H1 (cell line): ENCODE data around the gene ENDOD1. TPM values are rescaled to one million over a fixed set of nuclear protein-coding genes. Genes with fewer than 3 reads are reported as not detected.

Experiments
- CTCF ChIA-PET: fragments of 300-600 bp; sonication (Branson Sonifier 250); formaldehyde crosslinking; loops from one replicate; lab custom pipeline; 2021; ENCODE audit not compliant: partially characterized antibody; lab: Charles Lee
- POLR2A ChIA-PET: fragments of 300-600 bp; sonication (Branson Sonifier 250); formaldehyde crosslinking; loops from one replicate; lab custom pipeline; 2021; ENCODE audit warnings: inconsistent platforms; ENCODE audit not compliant: partially characterized antibody; lab: Charles Lee
- DNase-seq, 2 experiments: peaks; one replicate each; pipeline versions ENCODE4 v3.0.0 to v3.0.0-alpha.2; 2010 to 2022; ENCODE audit warnings: low spot score in 2 of 2, low read depth in 1 of 2, mixed read lengths in 1 of 2
- FAIRE-seq: peaks from 2 replicates; lab custom pipeline; 2011; peaks lifted over from hg19 to GRCh38; lab: Jason Lieb, UNC
- H2AFZ ChIP-seq: 2 replicates; pipeline ENCODE4 v1.8.1; 2012; ENCODE audit warnings: low read length, inconsistent platforms
- H2AK5ac ChIP-seq: 2 replicates; pipeline ENCODE4 v1.6.1; 2013; ENCODE audit warnings: low read depth, low read length
- H2BK120ac ChIP-seq: replicated peaks from 2 replicates; pipeline ENCODE3; 2013; ENCODE audit warnings: low read depth, low read length, inconsistent platforms
- H2BK12ac ChIP-seq: 2 replicates; pipeline ENCODE4 v1.6.1; 2013; ENCODE audit warnings: low read depth, low read length
- H2BK15ac ChIP-seq: 2 replicates; pipeline ENCODE4 v1.6.1; 2013; ENCODE audit warnings: low read length
- H2BK20ac ChIP-seq: 2 replicates; pipeline ENCODE4 v1.6.1; 2013; ENCODE audit warnings: low read length
- H2BK5ac ChIP-seq: 2 replicates; pipeline ENCODE4 v1.6.1; 2013; ENCODE audit warnings: low read depth, low read length
- H3K14ac ChIP-seq: 2 replicates; pipeline ENCODE4 v1.6.1; 2013; ENCODE audit warnings: inconsistent platforms; ENCODE audit not compliant: insufficient read length
- H3K18ac ChIP-seq: 2 replicates; pipeline ENCODE4 v1.6.1; 2013; ENCODE audit warnings: low read length; ENCODE audit errors: extremely low read depth
- H3K23ac ChIP-seq: 2 replicates; pipeline ENCODE4 v1.6.1; 2013; ENCODE audit warnings: inconsistent platforms; ENCODE audit not compliant: insufficient read length
- H3K23me2 ChIP-seq: 2 replicates; pipeline ENCODE4 v1.6.1; 2013; ENCODE audit warnings: low read depth, low read length
- H3K27ac ChIP-seq: 2 replicates; pipeline ENCODE4 v1.6.1; 2011; ENCODE audit warnings: low read depth, low read length, inconsistent platforms
- H3K27me3 ChIP-seq, 4 experiments: replicated peaks in 1 of 4; 1 replicate in 1 of 4; 2 replicates in 3 of 4; pipeline versions ENCODE4 v1.6.1 to v1.8.1; 2011 to 2013; ENCODE audit warnings: low read length in 3 of 4, mild to moderate bottlenecking in 3 of 4, inconsistent platforms in 2 of 4, mixed read lengths in 2 of 4, moderate library complexity in 1 of 4; ENCODE audit not compliant: control insufficient read depth in 3 of 4, insufficient read depth in 3 of 4; ENCODE audit errors: extremely low read depth in 1 of 4
- H3K36me3 ChIP-seq, 4 experiments: 2 replicates each; pipeline versions ENCODE4 v1.6.1 to v1.8.1; 2011 to 2013; ENCODE audit warnings: mild to moderate bottlenecking in 4 of 4, low read length in 3 of 4, moderate library complexity in 2 of 4, control low read depth in 1 of 4, inconsistent platforms in 1 of 4; ENCODE audit not compliant: insufficient read depth in 4 of 4, control insufficient read depth in 2 of 4
- H3K4ac ChIP-seq: replicated peaks from 2 replicates; pipeline ENCODE3; 2013; ENCODE audit warnings: low read length, low read depth, mixed read lengths, inconsistent platforms; ENCODE audit not compliant: insufficient read length
- H3K4me1 ChIP-seq, 4 experiments: replicated peaks in 1 of 4; 1 replicate in 1 of 4; 2 replicates in 3 of 4; pipeline versions ENCODE4 v1.6.1 to v1.8.1; 2011 to 2013; ENCODE audit warnings: low read length in 3 of 4, inconsistent platforms in 2 of 4, mixed read lengths in 1 of 4; ENCODE audit not compliant: insufficient read depth in 4 of 4, control insufficient read depth in 3 of 4
- H3K4me2 ChIP-seq, 2 experiments: 2 replicates each; pipeline versions ENCODE4 v1.6.1 to v1.8.1; 2011 to 2013; ENCODE audit warnings: low read depth in 2 of 2, low read length in 2 of 2, control low read depth in 1 of 2, inconsistent platforms in 1 of 2, mild to moderate bottlenecking in 1 of 2; ENCODE audit not compliant: insufficient read depth in 1 of 2
- H3K4me3 ChIP-seq, 4 experiments: fragments of 200-600, 300-600 bp in 1 of 4; sonication (generic), shearing (Covaris generic), sonication (Bioruptor Twin) in 1 of 4; 2 replicates each; pipeline versions ENCODE4 v1.5.1 to v1.8.1; 2011 to 2016; ENCODE audit warnings: low read length in 4 of 4, low read depth in 3 of 4, control low read depth in 2 of 4, inconsistent platforms in 2 of 4, mild to moderate bottlenecking in 2 of 4, mixed read lengths in 1 of 4, moderate library complexity in 1 of 4; ENCODE audit not compliant: insufficient read depth in 2 of 4; ENCODE audit errors: extremely low read depth in 1 of 4
- H3K56ac ChIP-seq: replicated peaks from 2 replicates; pipeline ENCODE3; 2013; ENCODE audit warnings: low read depth, mild to moderate bottlenecking, mixed read lengths, low read length, inconsistent platforms; ENCODE audit not compliant: insufficient read length
- H3K79me1 ChIP-seq: 2 replicates; pipeline ENCODE4 v1.6.1; 2013; ENCODE audit warnings: low read depth, low read length, control low read depth
- H3K79me2 ChIP-seq, 2 experiments: 2 replicates each; pipeline versions ENCODE4 v1.6.1 to v1.8.1; 2012 to 2013; ENCODE audit warnings: low read length in 2 of 2, mild to moderate bottlenecking in 2 of 2, inconsistent platforms in 1 of 2; ENCODE audit not compliant: insufficient read depth in 2 of 2, control insufficient read depth in 1 of 2
- H3K9ac ChIP-seq, 4 experiments: replicated peaks in 1 of 4; 1 replicate in 1 of 4; 2 replicates in 3 of 4; pipeline versions ENCODE4 v1.6.1 to v1.8.1; 2011 to 2013; ENCODE audit warnings: low read depth in 3 of 4, low read length in 3 of 4, control low read depth in 2 of 4, mild to moderate bottlenecking in 2 of 4, moderate library complexity in 2 of 4, inconsistent platforms in 1 of 4; ENCODE audit errors: extremely low read depth in 1 of 4
- H3K9me3 ChIP-seq, 2 experiments: 2 replicates each; pipeline versions ENCODE4 v1.6.1 to v1.8.1; 2012 to 2013; ENCODE audit warnings: mild to moderate bottlenecking in 2 of 2, moderate library complexity in 2 of 2, control low read depth in 1 of 2, inconsistent platforms in 1 of 2, low read depth in 1 of 2, low read length in 1 of 2, mixed read lengths in 1 of 2; ENCODE audit not compliant: insufficient read depth in 2 of 2
- H4K20me1 ChIP-seq, 2 experiments: replicated peaks in 1 of 2; 2 replicates each; pipeline versions ENCODE3 to v1.8.1; 2011 to 2013; ENCODE audit warnings: inconsistent platforms in 2 of 2, low read length in 2 of 2, mild to moderate bottlenecking in 1 of 2; ENCODE audit not compliant: insufficient read depth in 2 of 2, control insufficient read depth in 1 of 2
- H4K5ac ChIP-seq: 2 replicates; pipeline ENCODE4 v1.6.1; 2013; ENCODE audit warnings: low read length, low read depth, mixed read lengths, inconsistent platforms; ENCODE audit not compliant: insufficient read length
- H4K8ac ChIP-seq: 2 replicates; pipeline ENCODE4 v1.8.0; 2013; ENCODE audit warnings: mild to moderate bottlenecking, moderate library complexity, low read length, inconsistent platforms; ENCODE audit not compliant: insufficient read depth; ENCODE audit errors: extremely low read depth
- H4K91ac ChIP-seq: replicated peaks from 2 replicates; pipeline ENCODE3; 2013; ENCODE audit warnings: low read length, mixed read lengths, inconsistent platforms; ENCODE audit not compliant: insufficient read length
- ATF3 ChIP-seq: IDR thresholded peaks from 2 replicates; pipeline ENCODE4 v1.6.1; 2011; ENCODE audit warnings: low read depth, mild to moderate bottlenecking, low read length; ENCODE audit not compliant: insufficient read depth
- CREB1 ChIP-seq: IDR thresholded peaks from 2 replicates; pipeline ENCODE4 v1.6.1; 2012; ENCODE audit warnings: inconsistent platforms
- FOSL1 ChIP-seq: IDR thresholded peaks from 2 replicates; pipeline ENCODE4 v1.6.1; 2011; ENCODE audit warnings: mild to moderate bottlenecking, low read depth, low read length, moderate library complexity; ENCODE audit not compliant: insufficient read depth
- POU5F1 ChIP-seq: IDR thresholded peaks from 2 replicates; pipeline ENCODE4 v1.6.1; 2011; ENCODE audit warnings: low read depth, mild to moderate bottlenecking, low read length, moderate library complexity
- RBBP5 ChIP-seq: IDR thresholded peaks from 2 replicates; pipeline ENCODE4 v1.7.1; 2012; ENCODE audit warnings: low read depth, mild to moderate bottlenecking, inconsistent platforms, low read length, moderate library complexity, borderline replicate concordance
- RNF2 ChIP-seq: fragments of 200-900, 300-1000 bp; sonication (generic); IDR thresholded peaks from 2 replicates; pipeline ENCODE4 v1.7.1; 2016; ENCODE audit warnings: borderline replicate concordance, low read depth, mild to moderate bottlenecking, antibody characterized with exemption, low read length; ENCODE audit not compliant: poor library complexity, severe bottlenecking; ENCODE audit errors: missing control alignments
- SIN3A ChIP-seq, 2 experiments: IDR thresholded peaks in 1 of 2; conservative IDR thresholded peaks in 1 of 2; 2 replicates each; pipeline ENCODE4 v1.6.1; 2011 to 2012; ENCODE audit warnings: low read length in 2 of 2, improper control_type of control experiment in 1 of 2, low read depth in 1 of 2, mild to moderate bottlenecking in 1 of 2
- SP2 ChIP-seq: IDR thresholded peaks from 2 replicates; pipeline ENCODE4 v1.6.1; 2012; ENCODE audit warnings: mild to moderate bottlenecking, low read length, inconsistent platforms
- TAF1 ChIP-seq: IDR thresholded peaks from 2 replicates; pipeline ENCODE4 v1.6.1; 2011; ENCODE audit warnings: mild to moderate bottlenecking, low read depth, low read length
- TEAD4 ChIP-seq: IDR thresholded peaks from 2 replicates; pipeline ENCODE4 v1.6.1; 2012; ENCODE audit warnings: low read depth, low read length, inconsistent platforms, mixed read lengths
- YY1 ChIP-seq: IDR thresholded peaks from 2 replicates; pipeline ENCODE4 v1.6.1; 2011; ENCODE audit warnings: low read depth, mild to moderate bottlenecking, low read length
- polyA plus RNA-seq, 7 experiments: library from polyadenylated mRNA; depleted of rRNA in 3 of 7; stranded (reverse) in 5 of 7; unstranded in 2 of 7; fragments of >200 nt in 5 of 7; fragments of 200-250 nt in 2 of 7; gene quantifications; 1 replicate in 5 of 7; 2 replicates in 1 of 7; 4 replicates in 1 of 7; pipeline versions ENCODE4 v1.2.1 to v1.2.3, GENCODE V29; 2011 to 2013; ENCODE audit warnings: missing spikeins in 2 of 7, mixed read lengths in 2 of 7
- total RNA-seq: library from RNA; stranded (reverse); fragmentation: NEBNext Ultra II Directional; extraction: Animal tissue kit (Norgen Biotek cat#: 25700); gene quantifications from 2 replicates; pipeline ENCODE4 v1.2.1, GENCODE V29; 2021

ENDOD1 gene
- total and polyA plus RNA-seq, 2 of the 8 experiments (the other 6 are each of a cell fraction or from before 2014, with no cell fraction given): 1.2 to 2.5 TPM

- Histone ChIP-seq H3K79me1 (no peaks in the 10 kb centered on the region), H3K9me3 (no peaks in the 10 kb centered on the region), H4K8ac (no peak overlapping the region), H3K27ac (no peak overlapping the region), H3K4me1 (peaks cover 0 to 3% (median 1%) of the 10 kb centered on the region in 4 experiments; a peak in 3 of 7 replicates), H3K18ac (no peak overlapping the region), H3K36me3 (no peaks in the 10 kb centered on the region), H3K4me2 (no peak overlapping the region), H3K23ac (no peak overlapping the region), H2BK15ac (no peak overlapping the region), H3K27me3 (peaks cover 0 to 10% (median 8%) of the 10 kb centered on the region in 4 experiments; a peak in 4 of 7 replicates), H4K5ac (no peak overlapping the region), H4K20me1 (no peaks in the 10 kb centered on the region), H2BK120ac (no peak overlapping the region), H2BK5ac (no peak overlapping the region), H2AK5ac (no peak overlapping the region), H2AFZ (no peak overlapping the region), H3K56ac (no peak overlapping the region), H3K4me3 (no peak overlapping the region), H3K9ac (no peak overlapping the region), H3K4ac (no peak overlapping the region), H3K23me2 (peaks cover 2% of the 10 kb centered on the region), H4K91ac (no peak overlapping the region), H3K79me2 (no peaks in the 10 kb centered on the region), H3K14ac (no peak overlapping the region), H2BK12ac (no peak overlapping the region), H2BK20ac (no peak overlapping the region)
- TF ChIP-seq TAF1 (no peak), ATF3 (no peak), SIN3A (conservative IDR thresholded peaks at IDR 0.05 in 1 of 2, IDR thresholded peaks at IDR 0.05 in 1 of 2; ENCODE audit: low read depth in 1 of 2, low read length in 2 of 2) (no peak), CREB1 (no peak), SP2 (no peak), YY1 (no peak), FOSL1 (no peak), RBBP5 (no peak), RNF2 (no peak), POU5F1 (no peak), TEAD4 (no peak)
- FAIRE-seq (no peak), DNase-seq (no peak)
- ChIA-PET CTCF (interaction anchor here (1.3 to 9.4 kb wide), 4 partner anchors 10 to 69 kb away, joined by 3 to 84 read pairs (median 6); partner anchors contain the start of gene SRSF8), POLR2A (interaction anchor here (0.9 kb wide), 2 partner anchors 10 to 17 kb away, joined by 3 to 5 read pairs; partner anchors contain the start of gene SRSF8)
Observed at GRCh38 chr11:95084509-95084908, 5.1 kb upstream of the ENDOD1 start.
